GM21717 (cell line): Measurements from ENCODE around the gene DNAH1.
"Not testable (repeated sequence)": the region's sequence is repeated elsewhere in the genome, so short reads cannot be mapped to it uniquely, and the experiment has no call there.

Experiments used
- ATAC-seq: cut with Tn5 transposase; IDR thresholded peaks from one replicate; pipeline ENCODE4 v1.9.1; 2021; ENCODE audit warnings: mild to moderate bottlenecking, moderate library complexity; ENCODE audit not compliant: unreplicated experiment

Gene DNAH1

GRCh38 chr3:52331091-52331490, 15.0 kb downstream of the DNAH1 start:
- ATAC-seq: no peak

- no peak for ATAC-seq
These were observed 15.8 kb downstream of the DNAH1 start for GRCh38 chr3:52331906-52332305.

- no peak for ATAC-seq
These were observed 17.9 kb downstream of the DNAH1 start for GRCh38 chr3:52333869-52334557.

- not testable (repeated sequence) for ATAC-seq
These were observed 22.0 kb downstream of the DNAH1 start for GRCh38 chr3:52338131-52338530.

GRCh38 chr3:52339612-52340011, 23.5 kb downstream of the DNAH1 start:
- no peak for ATAC-seq

GRCh38 chr3:52341123-52341522, 25.0 kb downstream of the DNAH1 start:
- no peak for ATAC-seq

GRCh38 chr3:52343946-52344600, 28.0 kb downstream of the DNAH1 start:
- ATAC-seq: no peak

GRCh38 chr3:52345521-52346109, 29.5 kb downstream of the DNAH1 start:
- ATAC-seq: no peak

GRCh38 chr3:52346623-52347530, 30.8 kb downstream of the DNAH1 start:
- no peak for ATAC-seq

GRCh38 chr3:52347716-52348635, 31.9 kb downstream of the DNAH1 start:
- no peak for ATAC-seq

- no peak for ATAC-seq
These were observed 33.0 kb downstream of the DNAH1 start for GRCh38 chr3:52349131-52349530.

GRCh38 chr3:52349611-52350395, 33.7 kb downstream of the DNAH1 start:
- no peak for ATAC-seq

GRCh38 chr3:52350416-52350815, 34.3 kb downstream of the DNAH1 start:
- no peak for ATAC-seq

GRCh38 chr3:52350981-52351761, 35.1 kb downstream of the DNAH1 start:
- no peak for ATAC-seq

- no peak for ATAC-seq
These were observed 35.7 kb downstream of the DNAH1 start for GRCh38 chr3:52351762-52352368.

GRCh38 chr3:52352566-52352965, 36.4 kb downstream of the DNAH1 start:
- ATAC-seq: no peak

GRCh38 chr3:52353291-52353855, 37.3 kb downstream of the DNAH1 start:
- ATAC-seq: no peak

- ATAC-seq: no peak
These were observed 38.6 kb downstream of the DNAH1 start for GRCh38 chr3:52354676-52355075.
